HepG2 (cell line): ENCODE measurements around the gene ST3GAL2. TPM values are rescaled to one million over a fixed set of nuclear protein-coding genes. Genes with fewer than 3 reads are reported as not detected.
"Not testable (repeated sequence)": the region's sequence is repeated elsewhere in the genome, so short reads cannot be mapped to it uniquely, and the experiment has no call there.

Experiments
- ATAC-seq: fragments of 200-7000 bp; cut with Tn5 transposase; 3 replicates; pipeline ENCODE4 v1.9.1; 2020; ENCODE audit warnings: mild to moderate bottlenecking, moderate library complexity
- BruUV-seq: library from RNA; stranded (reverse); fragments of 400-500 nt; replicated peaks from 2 replicates; lab custom pipeline; 2021; lab: Mats Ljungman, UMichigan
- CTCF ChIA-PET: fragments of 300-600 bp; formaldehyde crosslinking; extraction: SDS; loops from one replicate; lab custom pipeline; 2021; ENCODE audit warnings: low total read pairs, inconsistent platforms, low intra/inter-chr PET ratio; lab: Yijun Ruan, JAX
- POLR2A ChIA-PET: fragments of 350-600 bp; sonication (Branson Sonifier 250); formaldehyde crosslinking; loops from one replicate; lab custom pipeline; 2020; ENCODE audit warnings: antibody characterized with exemption, inconsistent platforms; lab: Yijun Ruan, JAX
- DNase-seq: peaks from one replicate; pipeline ENCODE4 v3.0.0-alpha.2; 2015; ENCODE audit warnings: low spot score
- FAIRE-seq: peaks from 3 replicates; lab custom pipeline; 2011; peaks lifted over from hg19 to GRCh38; lab: Jason Lieb, UNC
- H2AFZ ChIP-seq: one replicate; pipeline ENCODE4 v1.6.1; 2011; ENCODE audit warnings: low read length, inconsistent platforms
- H3K27ac ChIP-seq: fragments of 300-600 bp; 3 replicates; pipeline ENCODE4 v1.8.0; 2011; ENCODE audit warnings: mixed run types, mild to moderate bottlenecking, mixed read lengths, low read length, inconsistent platforms; ENCODE audit not compliant: insufficient read depth; ENCODE audit errors: extremely low read length
- H3K27me3 ChIP-seq, 2 experiments: fragments of 200-600 bp in 1 of 2; 2 replicates in 1 of 2; 3 replicates in 1 of 2; pipeline versions ENCODE4 v1.6.0 to v1.8.0; 2011; ENCODE audit warnings: low read length in 2 of 2, mild to moderate bottlenecking in 2 of 2, moderate library complexity in 2 of 2, inconsistent platforms in 1 of 2; ENCODE audit not compliant: insufficient read depth in 2 of 2, control insufficient read depth in 1 of 2
- H3K36me3 ChIP-seq, 2 experiments: fragments of 200-600 bp in 1 of 2; replicated peaks in 1 of 2; 2 replicates in 1 of 2; 3 replicates in 1 of 2; pipeline versions ENCODE4 v1.5.1 to v1.8.0; 2011; ENCODE audit warnings: low read length in 2 of 2, inconsistent platforms in 1 of 2; ENCODE audit not compliant: insufficient read depth in 2 of 2, control insufficient read depth in 1 of 2
- H3K4me1 ChIP-seq: 2 replicates; pipeline ENCODE4 v1.5.1; 2012; ENCODE audit warnings: low read length, inconsistent platforms; ENCODE audit not compliant: insufficient read depth
- H3K4me2 ChIP-seq: 2 replicates; pipeline ENCODE4 v1.6.0; 2011; ENCODE audit warnings: low read depth, low read length, inconsistent platforms
- H3K4me3 ChIP-seq, 3 experiments: fragments of 200-600 bp in 1 of 3; sonication (generic), shearing (Covaris generic) in 1 of 3; replicated peaks in 1 of 3; 2 replicates each; pipeline ENCODE4 v1.5.1; 2011 to 2016; ENCODE audit warnings: low read length in 3 of 3, inconsistent platforms in 2 of 3, low read depth in 2 of 3, mild to moderate bottlenecking in 2 of 3, control low read depth in 1 of 3, mixed read lengths in 1 of 3; ENCODE audit not compliant: insufficient read depth in 1 of 3
- H3K79me2 ChIP-seq: one replicate; pipeline ENCODE4 v1.6.1; 2011; ENCODE audit warnings: low read length, inconsistent platforms; ENCODE audit not compliant: insufficient read depth
- H3K9ac ChIP-seq: 2 replicates; pipeline ENCODE4 v1.6.0; 2011; ENCODE audit warnings: mild to moderate bottlenecking, low read depth, low read length, inconsistent platforms; ENCODE audit not compliant: insufficient read depth
- H3K9me3 ChIP-seq: 2 replicates; pipeline ENCODE4 v1.5.1; 2012; ENCODE audit warnings: mild to moderate bottlenecking, low read length
- H4K20me1 ChIP-seq: 2 replicates; pipeline ENCODE4 v1.6.0; 2011; ENCODE audit warnings: inconsistent platforms, mild to moderate bottlenecking, low read length, moderate library complexity; ENCODE audit not compliant: insufficient read depth
- CAMTA2 ChIP-seq: sonication (generic); formaldehyde crosslinking; IDR thresholded peaks from 2 replicates; pipeline ENCODE4 v1.4.0; 2020; ENCODE audit warnings: mild to moderate bottlenecking, missing genetic modification reagents, borderline replicate concordance
- ZSCAN30 ChIP-seq: sonication (generic); formaldehyde crosslinking; IDR thresholded peaks from 2 replicates; pipeline ENCODE4 v1.5.0; 2020; ENCODE audit warnings: mild to moderate bottlenecking, missing genetic modification reagents
- WGBS: methylation state at CpG from one replicate; pipeline ENCODE4 v1.1.6; 2017; ENCODE audit warnings: low lambda C conversion rate; 5-methylcytosine and 5-hydroxymethylcytosine counted together
- in situ Hi-C: cut with HindIII; loops from 2 replicates; pipeline ENCODE4 v1.10.0; 2017; ENCODE audit warnings: low pct_unique_long_range_greater_than_20kb; ENCODE audit not compliant: extremely low pct_ligation_motif_present
- intact Hi-C: fragments of 100-400 bp; cut with micrococcal nuclease; formaldehyde crosslinking; loops from one replicate; pipeline ENCODE4 v1.10.0; 2022; ENCODE audit not compliant: unreplicated experiment
- polyA plus RNA-seq, 8 experiments: library from polyadenylated mRNA; depleted of rRNA in 3 of 8; stranded (reverse) in 7 of 8; unstranded in 1 of 8; fragments of >200 nt; fragmentation: Illumina TruSeq in 4 of 8; extraction: Trizol in 4 of 8; gene quantifications; 2 replicates each; pipeline versions ENCODE4 v1.2.1 to v1.2.3, GENCODE V29; 2011 to 2016; ENCODE audit warnings: low read depth in 4 of 8, missing spikeins in 1 of 8, mixed read lengths in 1 of 8; ENCODE audit not compliant: insufficient read depth in 1 of 8
- total RNA-seq, 5 experiments: library from RNA; depleted of rRNA; stranded (reverse); fragments of >200 nt; fragmentation: Illumina TruSeq; extraction: Trizol; gene quantifications; 2 replicates each; pipeline ENCODE4 v1.2.3, GENCODE V29; 2016; ENCODE audit warnings: low read depth in 1 of 5
- TF ChIP-seq, protein P1 (sequence below): sonication (generic); formaldehyde crosslinking; IDR thresholded peaks from 2 replicates; pipeline ENCODE4 v1.5.0; 2020; ENCODE audit warnings: missing genetic modification reagents, mild to moderate bottlenecking, borderline replicate concordance
- TF ChIP-seq, protein P2 (sequence below): sonication (generic); formaldehyde crosslinking; IDR thresholded peaks from 2 replicates; pipeline ENCODE4 v1.5.0; 2020; ENCODE audit warnings: mild to moderate bottlenecking, missing genetic modification reagents

The ST3GAL2 gene
- total and polyA plus RNA-seq, 2 of the 13 experiments (the other 11 are each of a cell fraction or from before 2014, with no cell fraction given): 16.3 to 24.9 TPM

DNA sequence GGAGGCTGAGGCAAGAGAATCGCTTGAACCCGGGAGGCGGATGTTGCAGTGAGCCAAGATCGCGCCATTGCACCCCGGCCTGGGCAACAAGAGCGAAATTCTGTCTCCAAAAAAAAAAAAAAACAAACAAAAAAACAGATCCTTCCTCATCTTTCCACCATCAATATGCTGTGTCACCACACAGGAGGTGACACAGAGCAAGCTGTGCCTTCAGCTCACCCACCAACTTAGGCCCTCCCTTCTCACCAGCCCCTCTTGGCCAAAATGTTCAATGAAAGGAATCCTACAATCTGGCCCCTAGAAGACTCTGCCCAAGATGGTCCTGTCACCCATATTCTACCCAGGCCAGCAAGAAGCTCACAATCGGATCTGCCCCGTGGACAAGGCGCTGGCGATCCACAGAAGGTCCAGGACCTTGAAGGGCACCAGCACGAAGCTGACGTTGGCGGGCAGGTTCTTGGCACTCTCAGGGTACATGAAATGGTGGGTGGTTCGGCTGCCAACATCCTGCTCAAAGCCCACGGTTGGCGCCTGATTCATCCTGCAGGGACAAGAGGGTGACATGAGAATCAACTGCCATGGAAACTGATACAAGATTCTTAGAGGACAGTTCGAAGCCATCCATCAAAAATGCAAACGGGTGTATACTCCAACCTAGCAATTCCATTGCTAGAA, 50.8 kb downstream of the ST3GAL2 start (continued):
- TF ChIP-seq, protein P1, sequence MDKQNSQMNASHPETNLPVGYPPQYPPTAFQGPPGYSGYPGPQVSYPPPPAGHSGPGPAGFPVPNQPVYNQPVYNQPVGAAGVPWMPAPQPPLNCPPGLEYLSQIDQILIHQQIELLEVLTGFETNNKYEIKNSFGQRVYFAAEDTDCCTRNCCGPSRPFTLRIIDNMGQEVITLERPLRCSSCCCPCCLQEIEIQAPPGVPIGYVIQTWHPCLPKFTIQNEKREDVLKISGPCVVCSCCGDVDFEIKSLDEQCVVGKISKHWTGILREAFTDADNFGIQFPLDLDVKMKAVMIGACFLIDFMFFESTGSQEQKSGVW (CRISPR knock-in tag): no peak
- TF ChIP-seq ZSCAN30 (CRISPR knock-in tag) (no peak), CAMTA2 (CRISPR knock-in tag) (no peak)
- TF ChIP-seq, protein P2, sequence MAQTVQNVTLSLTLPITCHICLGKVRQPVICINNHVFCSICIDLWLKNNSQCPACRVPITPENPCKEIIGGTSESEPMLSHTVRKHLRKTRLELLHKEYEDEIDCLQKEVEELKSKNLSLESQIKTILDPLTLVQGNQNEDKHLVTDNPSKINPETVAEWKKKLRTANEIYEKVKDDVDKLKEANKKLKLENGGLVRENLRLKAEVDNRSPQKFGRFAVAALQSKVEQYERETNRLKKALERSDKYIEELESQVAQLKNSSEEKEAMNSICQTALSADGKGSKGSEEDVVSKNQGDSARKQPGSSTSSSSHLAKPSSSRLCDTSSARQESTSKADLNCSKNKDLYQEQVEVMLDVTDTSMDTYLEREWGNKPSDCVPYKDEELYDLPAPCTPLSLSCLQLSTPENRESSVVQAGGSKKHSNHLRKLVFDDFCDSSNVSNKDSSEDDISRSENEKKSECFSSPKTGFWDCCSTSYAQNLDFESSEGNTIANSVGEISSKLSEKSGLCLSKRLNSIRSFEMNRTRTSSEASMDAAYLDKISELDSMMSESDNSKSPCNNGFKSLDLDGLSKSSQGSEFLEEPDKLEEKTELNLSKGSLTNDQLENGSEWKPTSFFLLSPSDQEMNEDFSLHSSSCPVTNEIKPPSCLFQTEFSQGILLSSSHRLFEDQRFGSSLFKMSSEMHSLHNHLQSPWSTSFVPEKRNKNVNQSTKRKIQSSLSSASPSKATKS (CRISPR knock-in tag): no peak
- TF ChIP-seq, all 625 proteins: peak for 0

GRCh38 chr16:70386289-70386986, 52.5 kb downstream of the ST3GAL2 start:
- H3K9me3 ChIP-seq, ATAC-seq, CTCF ChIA-PET, H3K79me2 ChIP-seq, POLR2A ChIA-PET, H3K9ac ChIP-seq, H3K27ac ChIP-seq, FAIRE-seq, DNase-seq, H3K4me3 ChIP-seq, H4K20me1 ChIP-seq, H3K27me3 ChIP-seq, H2AFZ ChIP-seq, BruUV-seq, intact Hi-C loops, in situ Hi-C loops, H3K4me2 ChIP-seq: not testable (repeated sequence)
- 98% methylated on average over 20 of the region's 20 CpGs for WGBS
- Histone ChIP-seq H3K4me1 (peaks cover 10% of the 10 kb centered on the region; the same call in 1 of the 2 replicates), H3K36me3 (peaks cover 4 to 43% of the 10 kb centered on the region in 2 experiments; a peak in 3 of 5 replicates)
